Stimulated activated CD8-positive, alpha-beta memory T cell treated with anti-CD3 and anti-CD28 coated beads, Interleukin-4, amount 100 ng/mL, for 24 hours (primary cell): Measurements from ENCODE around the gene HCFC2.
"Not testable (repeated sequence)": the region's sequence is repeated elsewhere in the genome, so short reads cannot be mapped to it uniquely, and the experiment has no call there.

Experiments used
- DNase-seq: peaks from one replicate; pipeline ENCODE4 v3.0.0-alpha.2; 2020; ENCODE audit warnings: low read depth

HCFC2 gene

DNA sequence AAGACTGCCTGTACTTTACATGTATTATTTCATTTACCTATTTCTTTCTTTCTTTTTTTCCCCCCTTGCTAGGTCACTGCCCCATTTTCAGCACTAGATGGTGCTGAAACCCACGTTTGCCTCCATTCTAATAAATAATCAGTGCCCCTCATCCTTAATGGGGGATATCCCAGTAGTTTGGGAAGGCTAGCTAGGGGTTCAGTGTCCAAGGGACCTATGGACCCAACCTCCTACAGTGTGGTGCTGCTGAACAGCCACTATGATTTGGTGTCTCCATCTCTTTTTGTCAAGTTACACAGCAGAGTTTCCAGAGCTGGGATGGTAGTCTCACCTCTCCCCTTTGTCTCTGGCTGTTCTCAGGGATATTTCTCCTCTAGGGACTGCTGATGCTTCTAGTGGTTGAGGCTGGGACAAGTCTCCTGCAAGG lies 6.5 kb upstream of the HCFC2 start:
- no peak for DNase-seq

DNA sequence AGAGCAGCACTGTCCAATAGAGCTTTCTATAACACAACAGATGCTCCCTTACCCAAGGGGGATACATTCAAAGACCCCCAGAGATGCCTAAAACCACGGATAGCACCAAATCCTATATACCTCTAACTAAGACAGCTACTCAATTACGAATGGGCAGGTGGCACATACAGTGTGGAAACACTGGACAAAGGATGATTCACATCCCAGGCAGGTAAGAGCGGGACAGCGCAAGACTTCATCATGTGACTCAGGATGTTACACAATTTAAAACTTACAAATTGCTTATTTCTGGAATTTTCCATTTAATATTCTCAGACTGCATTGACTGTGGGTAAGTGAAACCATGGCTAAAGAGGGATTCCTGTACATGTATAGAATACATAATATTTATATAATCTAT lies 5.5 kb upstream of the HCFC2 start:
- no peak for DNase-seq

DNA sequence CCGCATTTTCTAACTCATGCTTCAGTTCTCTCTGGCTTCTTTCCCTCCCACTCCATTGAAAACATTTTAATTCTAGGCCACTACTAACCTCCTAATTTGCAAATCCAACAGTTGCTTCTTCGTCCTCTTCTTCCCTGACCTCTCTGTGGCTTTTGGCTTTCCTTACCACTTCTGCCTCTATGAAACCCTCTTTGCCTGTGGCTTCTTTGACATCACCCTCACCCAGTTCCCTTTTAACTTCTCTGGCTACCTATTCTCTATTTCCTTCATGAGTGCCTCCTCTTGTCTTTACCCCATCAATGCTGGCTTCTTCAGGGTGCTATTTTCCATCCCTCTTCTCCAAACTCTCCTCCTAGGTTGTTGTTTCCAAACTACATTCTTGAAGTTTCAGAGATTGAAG lies 4.4 kb upstream of the HCFC2 start:
- no peak for DNase-seq

DNA sequence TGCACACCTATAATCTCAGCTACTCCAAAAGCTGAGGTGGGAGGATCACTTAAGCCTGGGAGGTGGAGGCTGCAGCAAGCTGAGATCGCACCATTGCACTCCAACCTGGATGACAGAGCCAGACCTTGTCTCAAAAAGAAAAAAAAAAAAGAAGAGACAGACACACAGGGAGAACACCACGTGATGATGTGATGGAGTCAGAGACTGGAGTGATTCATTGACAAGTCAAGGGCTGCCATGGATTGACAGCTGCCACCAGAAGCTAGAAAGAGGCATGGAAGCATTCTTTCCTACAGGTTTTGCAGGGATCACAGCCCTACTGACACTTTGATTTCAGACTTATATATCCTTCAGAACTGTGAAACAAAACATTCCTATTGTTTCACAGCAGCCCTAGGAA lies 3.5 kb upstream of the HCFC2 start:
- DNase-seq: no peak

DNA sequence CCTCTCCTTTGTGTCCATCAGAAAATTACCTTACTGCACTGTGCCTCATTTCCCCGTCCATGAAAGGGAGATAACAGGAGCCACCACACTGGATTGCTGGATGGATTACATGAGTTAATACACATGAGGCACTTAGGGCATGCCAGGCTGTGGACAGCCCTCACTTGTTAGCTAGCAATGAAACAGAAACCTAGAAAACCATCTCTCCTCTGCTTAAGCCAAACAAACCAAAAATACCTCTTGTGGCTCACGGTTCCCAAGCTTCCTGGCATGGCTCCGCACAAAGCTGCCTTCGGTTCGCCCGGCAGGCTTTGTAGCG lies 660 bp upstream of the HCFC2 start:
- DNase-seq: no peak

DNA sequence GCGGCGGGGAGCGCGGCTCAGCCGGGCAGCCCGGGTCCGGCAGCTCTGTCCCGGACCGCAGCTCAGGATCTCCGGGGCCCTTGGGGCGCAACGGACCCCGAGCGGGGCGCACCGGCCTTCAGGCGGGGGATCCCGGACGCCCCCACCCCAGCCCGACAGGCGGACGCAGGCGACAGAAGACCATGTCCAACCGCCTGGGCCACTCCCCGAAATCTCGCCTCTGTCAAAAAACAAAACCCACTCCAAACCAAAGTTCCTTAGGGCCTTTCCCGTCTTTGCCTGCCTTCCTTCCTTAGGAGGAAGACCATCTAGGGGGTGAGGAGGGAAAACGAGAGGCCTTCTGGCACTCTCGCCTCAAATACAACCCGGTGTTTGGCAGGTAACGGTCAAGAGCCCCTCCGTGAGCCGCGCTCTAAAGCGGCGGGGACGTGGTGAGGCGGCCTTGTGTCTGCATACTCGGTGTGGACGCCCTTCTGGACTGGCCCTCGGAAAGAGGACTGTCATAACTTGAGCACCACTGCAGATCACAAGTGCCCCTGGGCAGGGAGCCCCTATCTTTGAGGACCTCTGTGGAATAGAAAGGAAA lies 604 bp downstream of the HCFC2 start:
- no peak for DNase-seq

DNA sequence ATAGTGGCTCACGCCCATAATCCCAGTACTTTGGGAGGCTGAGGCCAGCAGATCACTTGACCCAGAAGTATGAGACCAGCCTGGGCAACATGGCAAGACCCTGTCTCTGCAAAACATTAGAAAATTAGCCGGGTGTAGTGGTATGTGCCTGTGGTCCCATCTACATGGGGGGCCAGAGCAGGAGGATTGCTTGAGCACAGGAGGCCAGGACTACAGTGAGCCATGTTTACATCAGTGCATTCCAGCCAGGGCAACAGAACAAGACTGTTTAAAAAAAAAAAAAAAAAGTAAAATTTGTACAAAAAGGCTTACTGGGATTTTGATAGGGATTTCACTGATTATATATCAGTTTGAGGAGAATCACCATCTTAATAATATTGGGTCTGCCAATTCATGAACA lies 7.8 kb downstream of the HCFC2 start:
- DNase-seq: no peak

DNA sequence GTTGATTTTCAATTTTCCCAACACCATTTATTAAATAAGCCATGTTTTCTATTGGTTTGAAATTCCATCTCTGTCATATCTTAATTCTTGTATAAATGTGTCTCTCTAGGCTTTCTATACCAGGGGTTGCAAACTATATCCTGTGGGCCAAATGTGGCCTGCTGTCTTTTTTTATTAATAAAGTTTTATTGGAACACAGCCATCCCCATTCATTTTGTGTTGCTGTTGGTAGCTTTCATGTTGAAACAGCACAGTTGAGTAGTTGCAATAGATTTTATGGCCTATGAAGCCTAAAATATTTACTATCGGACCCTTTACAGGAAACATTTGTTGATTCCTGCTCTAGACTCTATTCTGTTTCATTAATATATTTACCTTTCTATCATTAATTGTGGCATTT lies 9.4 kb downstream of the HCFC2 start:
- DNase-seq: no peak

DNA sequence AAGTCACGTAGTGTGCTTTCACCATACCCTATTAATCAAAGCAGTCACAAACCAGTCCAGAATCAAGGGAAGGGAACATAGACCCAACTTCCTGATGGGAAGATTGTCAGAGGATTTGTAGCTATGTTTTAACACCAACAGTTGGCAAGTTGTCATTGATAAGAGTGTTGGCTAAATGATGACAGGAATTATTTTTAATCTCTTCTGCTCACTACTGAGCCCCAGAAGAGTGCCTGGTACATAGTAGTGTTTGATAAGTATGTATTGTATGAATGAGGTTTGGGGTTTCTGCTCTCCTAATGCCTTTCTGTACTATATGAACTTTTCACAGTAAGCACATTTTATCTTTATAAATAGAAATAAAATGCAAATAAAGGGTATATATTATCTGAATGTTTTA lies 14.7 kb downstream of the HCFC2 start:
- no peak for DNase-seq

DNA sequence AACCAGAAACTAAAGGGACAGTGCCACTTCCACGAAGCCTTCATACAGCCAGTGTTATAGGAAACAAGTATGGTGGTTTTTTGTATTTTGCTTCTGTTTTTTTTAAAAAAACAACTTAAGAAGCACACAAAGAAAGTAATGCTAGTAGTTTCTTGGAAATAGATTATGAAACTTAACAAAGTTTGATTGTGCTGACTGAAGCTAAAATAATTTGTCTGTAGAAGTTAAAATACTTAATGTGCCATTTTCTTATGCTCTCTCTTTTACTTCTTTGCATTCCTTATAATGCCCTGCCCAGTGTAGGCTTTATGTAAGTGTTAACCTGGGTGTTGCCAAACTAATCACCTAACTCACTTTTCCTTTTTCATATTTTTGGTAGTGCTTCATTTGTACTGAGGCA lies 16.4 kb downstream of the HCFC2 start:
- DNase-seq: no peak

DNA sequence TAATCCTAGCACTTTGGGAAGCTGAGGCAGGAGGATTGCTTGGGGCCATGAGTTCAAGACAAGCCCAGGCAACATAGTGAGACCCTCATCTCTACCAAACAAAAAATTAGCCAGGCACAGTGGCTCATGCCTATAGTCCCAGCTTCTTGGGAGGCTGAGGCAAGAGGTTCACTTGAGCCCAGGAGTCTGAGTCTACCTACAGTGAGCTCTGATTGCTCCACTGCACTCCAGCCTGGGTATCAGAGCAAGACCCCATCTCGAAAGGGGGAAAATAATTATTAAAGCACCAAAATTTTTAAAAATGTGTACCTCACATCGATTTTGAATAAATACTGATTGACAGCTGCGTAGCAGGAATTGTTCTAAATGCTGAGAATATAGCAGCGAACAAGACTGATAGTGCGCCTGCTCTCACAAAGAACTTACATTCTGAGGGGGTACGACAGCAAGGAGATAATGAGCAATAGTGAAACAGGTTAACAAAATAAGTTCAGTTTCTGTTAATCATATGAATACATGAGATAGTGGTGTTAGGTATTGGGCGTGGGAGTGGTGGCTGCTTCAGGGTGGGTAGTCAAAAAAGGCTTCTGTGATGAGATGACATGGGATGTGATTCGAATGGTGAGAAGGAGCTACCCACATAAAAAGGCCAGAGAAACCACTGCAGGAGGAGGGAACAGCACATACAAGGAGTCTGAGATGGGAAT lies 19.6 kb downstream of the HCFC2 start:
- peak; percentile 11 for DNase-seq

DNA sequence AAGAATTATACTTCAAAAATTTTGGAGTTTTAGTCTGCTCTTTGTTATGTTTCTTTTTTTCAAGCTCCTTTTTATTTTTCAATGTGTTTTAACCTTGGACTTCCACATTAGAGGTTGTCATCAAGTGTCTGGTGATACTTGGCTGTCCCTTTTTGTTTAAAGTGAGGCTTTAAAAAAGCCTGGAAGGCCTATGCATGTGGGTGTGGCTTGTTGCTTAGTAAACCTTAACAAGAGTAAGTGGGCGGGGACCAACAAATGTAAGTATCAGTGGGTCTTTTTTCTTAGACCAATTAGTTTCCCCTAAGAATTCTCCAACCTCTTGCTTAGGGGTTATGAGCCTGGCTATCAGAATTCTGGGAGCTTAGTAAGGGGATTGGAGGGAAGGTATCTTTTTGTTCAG lies 26.4 kb downstream of the HCFC2 start:
- no peak for DNase-seq

DNA sequence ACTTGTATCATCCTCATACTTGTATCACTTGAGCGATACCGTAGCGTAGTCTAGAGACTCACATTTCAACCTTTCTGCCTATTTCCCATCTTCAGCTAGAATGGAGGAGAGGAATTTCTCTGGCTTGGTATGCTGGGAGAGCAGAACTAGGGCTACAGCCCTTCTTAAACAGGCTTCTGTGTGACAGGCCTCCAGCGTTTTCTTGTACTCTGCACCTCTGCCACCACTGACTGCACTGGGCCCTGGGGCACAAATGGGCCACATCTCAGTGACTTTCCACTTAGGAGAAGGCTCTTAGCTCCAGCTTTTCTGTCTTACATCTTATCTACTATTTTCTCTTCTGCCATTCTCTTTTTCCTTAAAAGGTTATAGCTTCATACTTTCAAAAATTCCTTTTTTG lies 26.8 kb downstream of the HCFC2 start:
- DNase-seq: no peak

DNA sequence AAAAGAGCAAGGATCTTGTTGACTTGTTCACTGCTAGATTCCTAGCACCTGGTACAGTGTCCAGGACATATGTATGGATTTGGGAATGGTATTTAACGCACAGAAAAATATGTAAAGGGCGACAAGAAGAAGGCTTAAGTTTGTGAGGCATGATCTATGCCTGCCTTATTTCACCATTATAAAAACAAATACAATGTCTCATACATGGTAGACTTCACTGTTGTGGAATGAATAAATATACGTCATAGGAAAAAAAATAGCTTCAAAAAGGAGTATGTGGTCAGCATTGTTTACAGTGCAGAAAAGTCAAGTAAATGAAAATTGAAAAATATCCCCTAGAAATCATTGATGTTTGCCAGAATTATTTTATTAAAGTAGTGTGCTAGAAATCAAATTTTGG lies 30.0 kb downstream of the HCFC2 start:
- DNase-seq: no peak

DNA sequence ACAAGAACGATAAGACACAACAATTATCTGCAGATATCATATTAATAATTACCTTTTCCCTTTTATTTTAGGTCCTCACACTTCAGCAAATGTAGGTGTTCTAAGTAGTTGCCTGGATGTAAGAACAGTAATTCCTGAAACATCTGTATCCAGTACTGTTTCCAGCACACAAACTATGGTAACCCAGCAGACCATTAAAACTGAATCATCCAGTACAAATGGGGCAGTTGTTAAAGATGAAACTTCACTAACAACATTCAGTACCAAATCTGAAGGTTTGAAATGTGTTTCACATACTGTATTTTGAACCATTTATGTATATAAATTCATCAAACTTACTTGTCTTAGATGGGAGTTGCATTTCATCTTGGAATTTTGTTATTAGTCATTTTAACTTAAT lies 31.0 kb downstream of the HCFC2 start:
- DNase-seq: no peak

DNA sequence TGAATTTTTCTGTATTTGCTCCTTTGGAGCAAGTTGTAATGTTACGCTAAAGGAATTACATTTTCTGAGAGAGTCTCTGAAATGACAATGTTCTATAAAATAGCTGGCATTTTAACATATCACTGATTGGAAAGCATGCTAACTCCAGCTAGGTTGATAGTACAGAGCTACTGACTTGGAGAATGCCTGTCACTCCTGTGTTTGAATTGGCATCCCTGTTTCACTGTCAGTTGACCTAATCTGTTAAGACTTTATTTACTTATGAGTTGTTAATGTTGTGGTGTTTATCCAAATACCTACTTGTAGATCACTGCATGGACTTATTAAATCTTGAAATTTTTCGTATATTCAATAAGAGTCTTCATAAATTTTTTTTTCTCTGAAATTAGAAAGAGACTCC lies 33.6 kb downstream of the HCFC2 start:
- DNase-seq: no peak

DNA sequence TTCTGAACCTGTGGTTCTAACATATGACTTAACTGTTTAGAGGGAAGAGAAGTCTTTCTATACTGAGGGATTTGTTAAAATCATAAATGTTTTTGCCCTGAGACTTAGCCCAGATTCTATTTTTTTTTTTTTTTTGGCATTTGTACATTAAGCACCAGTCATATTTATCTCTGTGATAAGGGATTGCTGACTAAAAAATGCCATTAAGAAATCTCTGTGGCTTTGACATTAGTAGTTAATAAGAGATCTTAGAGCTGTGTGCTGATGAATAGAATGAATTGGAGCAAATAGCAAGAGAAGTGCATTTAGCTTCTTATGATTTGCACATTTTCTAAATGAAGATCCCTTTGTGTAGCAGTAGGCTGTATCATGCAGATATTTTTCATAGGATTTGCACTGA lies 41.1 kb downstream of the HCFC2 start:
- no peak for DNase-seq

DNA sequence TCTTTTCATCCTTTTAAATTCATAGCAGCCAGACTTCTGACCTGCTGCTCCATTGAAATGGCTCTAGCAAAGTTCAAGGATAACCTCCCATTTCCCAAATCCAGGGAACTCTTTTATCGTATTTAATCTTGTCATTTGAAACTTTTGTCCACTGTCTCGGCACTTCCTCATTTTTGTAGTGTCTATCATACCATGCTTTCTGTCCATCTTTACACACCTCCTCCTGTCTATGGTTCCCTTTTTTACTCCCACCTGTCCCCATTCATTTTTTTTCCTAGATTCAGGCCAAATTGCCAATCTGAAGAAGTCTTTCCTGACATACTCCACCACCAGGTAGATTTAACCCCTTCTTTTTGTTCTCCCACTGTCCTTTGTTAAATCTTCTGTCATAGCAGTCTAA lies 42.6 kb downstream of the HCFC2 start:
- no peak for DNase-seq

DNA sequence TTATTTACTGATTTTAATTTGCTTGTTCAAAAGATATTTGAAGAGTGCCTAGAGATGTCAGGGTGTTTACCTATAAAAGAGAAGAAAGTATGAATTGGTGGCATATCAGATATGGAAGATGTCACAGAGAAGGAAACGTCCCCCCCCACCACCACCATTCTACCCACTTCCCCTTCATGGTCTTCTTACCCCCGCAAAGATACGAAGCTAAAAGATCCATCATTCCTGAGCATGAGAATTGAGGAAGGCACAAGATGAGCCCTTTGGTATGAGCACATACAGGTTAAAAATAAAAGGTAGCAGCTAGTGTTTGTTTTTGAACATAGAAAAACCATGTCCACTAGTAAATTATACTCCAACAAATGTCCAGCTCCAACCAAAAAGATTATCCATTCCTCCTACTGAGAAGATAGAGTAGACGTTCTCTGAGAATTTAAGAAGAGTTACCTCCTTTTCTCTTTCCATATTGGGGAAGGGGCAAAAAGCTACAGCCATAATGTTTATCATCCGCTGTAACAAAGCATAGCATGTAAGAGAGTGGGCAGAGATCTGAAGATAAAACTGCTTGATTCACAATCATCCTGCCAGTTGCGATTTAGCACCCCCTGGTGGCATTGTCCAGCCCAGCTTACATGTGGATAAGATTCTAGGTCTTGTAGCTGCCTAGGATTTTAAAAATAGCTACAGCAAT lies 44.6 kb downstream of the HCFC2 start:
- DNase-seq: peak; percentile 79

DNA sequence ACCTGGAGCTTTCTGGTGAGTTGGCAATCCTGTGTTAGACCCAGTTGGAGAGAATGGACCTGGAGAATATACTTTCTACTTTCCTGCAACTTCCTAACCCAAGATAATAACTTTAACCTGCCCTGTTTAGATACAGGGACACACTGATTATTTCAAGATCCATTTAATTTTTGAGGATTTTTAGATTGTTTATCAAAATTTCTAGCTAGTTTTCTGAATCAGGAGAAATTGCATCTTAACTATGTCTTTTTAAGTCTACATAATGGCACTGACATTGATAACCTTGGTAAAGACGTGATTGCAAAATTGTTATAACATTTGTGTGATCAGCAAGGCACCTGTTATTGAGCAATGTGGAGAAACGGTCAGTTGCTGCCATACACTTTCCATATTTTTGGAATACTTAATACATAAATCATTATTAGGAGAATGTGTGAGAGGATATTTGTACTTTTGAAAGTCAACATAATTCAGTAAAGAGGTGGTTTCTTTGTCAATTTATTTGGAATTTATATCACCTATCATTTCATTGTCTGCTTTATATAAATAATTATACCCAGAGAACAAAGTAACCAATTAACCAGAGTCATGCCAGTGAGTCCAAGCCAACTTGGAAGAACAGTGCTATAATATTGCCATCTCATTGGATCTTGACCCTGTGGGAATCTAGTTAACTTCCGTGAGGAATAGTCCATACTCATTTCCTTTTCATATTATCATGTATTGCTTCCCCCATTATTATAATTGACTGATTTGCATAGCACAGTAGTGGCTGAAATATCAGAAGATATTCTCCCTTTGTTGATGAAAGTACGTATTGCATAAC lies 45.3 kb downstream of the HCFC2 start:
- no peak for DNase-seq

DNA sequence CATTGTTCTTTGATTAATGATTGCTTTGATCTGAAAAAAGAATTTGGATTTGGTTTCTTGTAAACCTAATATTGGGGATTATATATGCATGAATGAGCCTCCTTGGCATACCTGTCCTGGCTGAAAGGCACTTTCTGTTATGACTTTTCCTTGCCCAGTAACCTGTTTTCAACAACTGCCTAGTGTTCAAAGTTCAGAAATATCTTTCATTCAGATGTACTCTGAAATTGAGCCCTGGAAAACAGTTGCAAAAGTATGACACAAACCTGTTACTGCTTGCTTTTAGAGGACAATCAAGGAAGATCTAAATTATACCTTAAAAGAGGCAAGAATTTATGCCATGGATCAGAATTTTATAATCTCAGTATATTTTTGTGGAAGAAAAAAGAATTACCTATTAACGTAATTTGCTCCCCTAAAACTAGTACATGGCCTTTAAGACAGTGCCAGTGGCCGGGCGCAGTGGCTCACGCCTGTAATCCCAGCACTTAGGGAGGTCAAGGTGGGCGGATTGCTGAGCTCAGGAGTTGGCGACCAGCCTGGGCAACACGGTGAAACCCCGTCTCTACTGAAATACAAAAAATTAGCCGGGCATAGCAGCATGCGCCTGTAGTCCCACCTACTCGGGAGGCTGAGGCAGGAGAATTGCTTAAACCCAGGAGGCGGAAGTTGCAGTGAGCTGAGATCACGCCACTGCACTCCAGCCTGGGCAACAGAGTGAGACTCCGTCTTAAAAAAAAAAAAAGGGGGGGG lies 50.7 kb downstream of the HCFC2 start:
- DNase-seq: not testable (repeated sequence)

DNA sequence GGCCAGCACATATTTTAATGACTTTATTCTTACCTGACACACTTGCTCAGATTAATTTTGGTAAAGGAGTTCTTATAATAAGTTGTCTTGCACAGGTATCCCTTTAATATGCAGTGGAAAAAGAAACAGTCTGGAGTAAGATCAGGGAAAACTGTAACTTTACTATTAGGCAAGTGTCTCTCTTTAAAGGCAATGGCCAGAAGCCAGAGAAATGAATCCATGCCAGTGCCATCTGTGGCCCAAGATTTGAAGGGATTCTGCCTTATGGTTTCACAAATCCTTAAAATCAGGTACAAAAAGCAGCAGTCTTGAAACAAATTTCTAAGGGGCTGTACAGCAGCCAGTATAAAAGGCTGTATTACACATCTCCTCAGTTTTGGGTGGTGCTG lies 51.2 kb downstream of the HCFC2 start:
- DNase-seq: no peak
